ENCODE results near the gene BLVRA.

DNA sequence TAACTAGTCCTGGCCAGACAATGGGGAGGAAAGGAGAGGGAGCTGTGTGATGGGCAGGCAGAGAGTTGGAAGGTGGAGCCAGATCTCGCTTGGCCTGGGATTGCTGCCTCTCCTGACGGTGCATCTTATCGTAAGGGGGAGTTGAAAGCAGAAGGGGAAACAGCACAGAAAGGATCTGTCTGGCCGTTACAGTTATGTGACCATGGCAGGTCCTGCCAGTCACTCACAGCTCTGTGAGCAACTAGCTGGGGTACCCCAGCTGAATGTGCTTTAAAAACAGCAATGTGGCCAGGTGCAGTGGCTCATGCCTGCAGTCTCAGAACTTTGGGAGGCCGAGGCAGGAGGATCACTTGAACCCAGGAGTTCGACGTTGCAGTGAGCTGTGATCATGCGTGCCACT is 8.1 kb downstream of the BLVRA start:
- TF ChIP-seq, protein P1, sequence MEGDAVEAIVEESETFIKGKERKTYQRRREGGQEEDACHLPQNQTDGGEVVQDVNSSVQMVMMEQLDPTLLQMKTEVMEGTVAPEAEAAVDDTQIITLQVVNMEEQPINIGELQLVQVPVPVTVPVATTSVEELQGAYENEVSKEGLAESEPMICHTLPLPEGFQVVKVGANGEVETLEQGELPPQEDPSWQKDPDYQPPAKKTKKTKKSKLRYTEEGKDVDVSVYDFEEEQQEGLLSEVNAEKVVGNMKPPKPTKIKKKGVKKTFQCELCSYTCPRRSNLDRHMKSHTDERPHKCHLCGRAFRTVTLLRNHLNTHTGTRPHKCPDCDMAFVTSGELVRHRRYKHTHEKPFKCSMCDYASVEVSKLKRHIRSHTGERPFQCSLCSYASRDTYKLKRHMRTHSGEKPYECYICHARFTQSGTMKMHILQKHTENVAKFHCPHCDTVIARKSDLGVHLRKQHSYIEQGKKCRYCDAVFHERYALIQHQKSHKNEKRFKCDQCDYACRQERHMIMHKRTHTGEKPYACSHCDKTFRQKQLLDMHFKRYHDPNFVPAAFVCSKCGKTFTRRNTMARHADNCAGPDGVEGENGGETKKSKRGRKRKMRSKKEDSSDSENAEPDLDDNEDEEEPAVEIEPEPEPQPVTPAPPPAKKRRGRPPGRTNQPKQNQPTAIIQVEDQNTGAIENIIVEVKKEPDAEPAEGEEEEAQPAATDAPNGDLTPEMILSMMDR (conservative IDR thresholded peaks at IDR 0.05; ENCODE audit: low read length): no peak
- TF ChIP-seq EZH2phosphoT487 (IDR thresholded peaks at IDR 0.05; ENCODE audit: borderline replicate concordance, low read depth, low read length): no peak

Data from OCI-LY7 (cell line).